Smooth muscle cell (in vitro differentiated cells): ENCODE measurements around the gene QPRT. TPM values are rescaled to one million over a fixed set of nuclear protein-coding genes. Genes with fewer than 3 reads are reported as not detected.

Experiments used
- DNase-seq: peaks from one replicate; lab custom pipeline; 2025; ENCODE audit not compliant: unreplicated experiment; lab: John Stamatoyannopoulos, UW
- H2AFZ ChIP-seq: fragments of 200-600 bp; sonication (generic); 2 replicates; pipeline ENCODE4 v1.6.0; 2016; ENCODE audit warnings: antibody characterized with exemption, low read depth, mild to moderate bottlenecking
- H3F3A ChIP-seq: fragments of 200-600 bp; sonication (generic); 2 replicates; pipeline ENCODE4 v1.6.0; 2017; ENCODE audit warnings: antibody characterized with exemption, low read depth
- H3K27ac ChIP-seq: fragments of 200-600 bp; sonication (generic); 2 replicates; pipeline ENCODE4 v1.5.1; 2016; ENCODE audit warnings: low read depth, mild to moderate bottlenecking
- H3K27me3 ChIP-seq: fragments of 200-600 bp; sonication (generic); 2 replicates; pipeline ENCODE4 v1.6.1; 2016; ENCODE audit warnings: low read depth, mild to moderate bottlenecking
- H3K36me3 ChIP-seq: fragments of 200-600 bp; sonication (generic); 2 replicates; pipeline ENCODE4 v1.5.1; 2016; ENCODE audit warnings: low read depth
- H3K4me1 ChIP-seq: fragments of 200-600 bp; sonication (generic); 2 replicates; pipeline ENCODE4 v1.5.1; 2016; ENCODE audit warnings: low read depth
- H3K4me2 ChIP-seq: fragments of 200-600 bp; sonication (generic); 2 replicates; pipeline ENCODE4 v1.6.0; 2016; ENCODE audit warnings: mild to moderate bottlenecking
- H3K4me3 ChIP-seq: fragments of 200-600 bp; sonication (generic); 2 replicates; pipeline ENCODE4 v1.5.1; 2016; ENCODE audit warnings: mild to moderate bottlenecking
- H3K79me2 ChIP-seq: fragments of 200-600 bp; sonication (generic); 2 replicates; pipeline ENCODE4 v1.6.0; 2016; ENCODE audit warnings: low read depth, mild to moderate bottlenecking
- H3K9ac ChIP-seq: fragments of 200-600 bp; sonication (generic); 2 replicates; pipeline ENCODE4 v1.6.0; 2016; ENCODE audit warnings: low read depth
- H3K9me3 ChIP-seq: fragments of 200-600 bp; sonication (generic); replicated peaks from 2 replicates; pipeline ENCODE4 v1.5.1; 2016; ENCODE audit warnings: low read depth
- H4K20me1 ChIP-seq: fragments of 200-600 bp; sonication (generic); 2 replicates; pipeline ENCODE4 v1.6.0; 2016; ENCODE audit warnings: low read depth
- WGBS: methylation state at CpG from one replicate; pipeline ENCODE4 v1.1.7; 2016; ENCODE audit warnings: low lambda C conversion rate; 5-methylcytosine and 5-hydroxymethylcytosine counted together
- polyA plus RNA-seq: library from polyadenylated mRNA; unstranded; fragments of >200 nt; fragmentation: Nextera tagmentation; extraction: Ambion mirVana; gene quantifications from 2 replicates; pipeline ENCODE4 v1.2.1, GENCODE V29; 2016
- total RNA-seq: library from RNA; depleted of rRNA; stranded (reverse); fragments of >200 nt; gene quantifications from 2 replicates; pipeline ENCODE4 v1.2.3, GENCODE V29; 2014
- TF ChIP-seq, protein P1 (sequence below): fragments of 200-600 bp; sonication (generic); IDR thresholded peaks from 2 replicates; pipeline ENCODE4 v1.5.1; 2017; ENCODE audit warnings: borderline replicate concordance, mild to moderate bottlenecking, antibody characterized with exemption; ENCODE audit not compliant: insufficient read depth, poor library complexity, severe bottlenecking

Gene QPRT
- total and polyA plus RNA-seq, 2 experiments from 2014 or later, result 67.4 to 196 TPM

GRCh38 chr16:29697391-29697790 lies 18.4 kb downstream of the QPRT start:
- H3K4me2 ChIP-seq, result no peak overlapping the region
- TF ChIP-seq, protein P1, sequence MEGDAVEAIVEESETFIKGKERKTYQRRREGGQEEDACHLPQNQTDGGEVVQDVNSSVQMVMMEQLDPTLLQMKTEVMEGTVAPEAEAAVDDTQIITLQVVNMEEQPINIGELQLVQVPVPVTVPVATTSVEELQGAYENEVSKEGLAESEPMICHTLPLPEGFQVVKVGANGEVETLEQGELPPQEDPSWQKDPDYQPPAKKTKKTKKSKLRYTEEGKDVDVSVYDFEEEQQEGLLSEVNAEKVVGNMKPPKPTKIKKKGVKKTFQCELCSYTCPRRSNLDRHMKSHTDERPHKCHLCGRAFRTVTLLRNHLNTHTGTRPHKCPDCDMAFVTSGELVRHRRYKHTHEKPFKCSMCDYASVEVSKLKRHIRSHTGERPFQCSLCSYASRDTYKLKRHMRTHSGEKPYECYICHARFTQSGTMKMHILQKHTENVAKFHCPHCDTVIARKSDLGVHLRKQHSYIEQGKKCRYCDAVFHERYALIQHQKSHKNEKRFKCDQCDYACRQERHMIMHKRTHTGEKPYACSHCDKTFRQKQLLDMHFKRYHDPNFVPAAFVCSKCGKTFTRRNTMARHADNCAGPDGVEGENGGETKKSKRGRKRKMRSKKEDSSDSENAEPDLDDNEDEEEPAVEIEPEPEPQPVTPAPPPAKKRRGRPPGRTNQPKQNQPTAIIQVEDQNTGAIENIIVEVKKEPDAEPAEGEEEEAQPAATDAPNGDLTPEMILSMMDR, result no peak

DNA sequence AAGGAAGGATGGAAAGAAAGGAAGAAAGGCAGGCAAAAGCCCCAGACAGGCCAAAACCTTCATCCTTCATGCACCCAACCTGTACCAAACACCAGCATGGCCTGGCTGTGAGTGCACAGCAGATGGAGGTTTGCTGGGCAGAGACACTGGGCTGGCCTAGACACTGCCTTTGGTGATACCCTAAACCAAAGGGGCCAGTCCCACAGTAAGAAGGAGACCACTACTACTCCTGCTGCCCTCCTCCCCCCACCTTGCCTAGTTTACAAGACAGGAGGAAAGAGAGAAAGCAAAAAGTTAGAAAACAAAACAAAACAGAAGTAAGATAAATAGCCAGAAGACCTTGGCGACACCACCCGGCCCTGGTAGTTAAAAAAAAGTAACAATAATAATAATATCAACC lies 19.1 kb downstream of the QPRT start:
- H3K4me2 ChIP-seq, result no peak overlapping the region
- TF ChIP-seq, protein P1, result no peak
- no peaks in the 10 kb centered on the region for H3K4me1 ChIP-seq
- H3K4me3 ChIP-seq, result no peak overlapping the region
- H3K27me3 ChIP-seq, result no peaks in the 10 kb centered on the region
- H3F3A ChIP-seq, result no peaks in the 10 kb centered on the region
- no peak for DNase-seq
- H3K9ac ChIP-seq, result no peak overlapping the region
- H4K20me1 ChIP-seq, result peaks cover 46% of the 10 kb centered on the region
- WGBS, result 98% methylated on average over 2 of the region's 2 CpGs
- no peak overlapping the region for H3K27ac ChIP-seq
- H3K36me3 ChIP-seq, result no peaks in the 10 kb centered on the region
- peaks cover 6% of the 10 kb centered on the region for H3K79me2 ChIP-seq
- no peaks in the 10 kb centered on the region for H3K9me3 ChIP-seq
- H2AFZ ChIP-seq, result no peak overlapping the region

More at GRCh38 chr16:29697391-29697790, 18.4 kb downstream of the QPRT start:
- no peak for DNase-seq
- no peaks in the 10 kb centered on the region for H3F3A ChIP-seq
- H3K9ac ChIP-seq, result no peak overlapping the region
- no peaks in the 10 kb centered on the region for H3K36me3 ChIP-seq
- no peak overlapping the region for H3K27ac ChIP-seq
- H3K4me1 ChIP-seq, result no peaks in the 10 kb centered on the region
- WGBS, result 97% methylated on average over 7 of the region's 7 CpGs
- no peak overlapping the region for H3K4me3 ChIP-seq
- peaks cover 52% of the 10 kb centered on the region for H4K20me1 ChIP-seq
- H3K9me3 ChIP-seq, result no peaks in the 10 kb centered on the region
- H3K27me3 ChIP-seq, result no peaks in the 10 kb centered on the region
- H2AFZ ChIP-seq, result no peak overlapping the region
- peaks cover 13% of the 10 kb centered on the region for H3K79me2 ChIP-seq

DNA sequence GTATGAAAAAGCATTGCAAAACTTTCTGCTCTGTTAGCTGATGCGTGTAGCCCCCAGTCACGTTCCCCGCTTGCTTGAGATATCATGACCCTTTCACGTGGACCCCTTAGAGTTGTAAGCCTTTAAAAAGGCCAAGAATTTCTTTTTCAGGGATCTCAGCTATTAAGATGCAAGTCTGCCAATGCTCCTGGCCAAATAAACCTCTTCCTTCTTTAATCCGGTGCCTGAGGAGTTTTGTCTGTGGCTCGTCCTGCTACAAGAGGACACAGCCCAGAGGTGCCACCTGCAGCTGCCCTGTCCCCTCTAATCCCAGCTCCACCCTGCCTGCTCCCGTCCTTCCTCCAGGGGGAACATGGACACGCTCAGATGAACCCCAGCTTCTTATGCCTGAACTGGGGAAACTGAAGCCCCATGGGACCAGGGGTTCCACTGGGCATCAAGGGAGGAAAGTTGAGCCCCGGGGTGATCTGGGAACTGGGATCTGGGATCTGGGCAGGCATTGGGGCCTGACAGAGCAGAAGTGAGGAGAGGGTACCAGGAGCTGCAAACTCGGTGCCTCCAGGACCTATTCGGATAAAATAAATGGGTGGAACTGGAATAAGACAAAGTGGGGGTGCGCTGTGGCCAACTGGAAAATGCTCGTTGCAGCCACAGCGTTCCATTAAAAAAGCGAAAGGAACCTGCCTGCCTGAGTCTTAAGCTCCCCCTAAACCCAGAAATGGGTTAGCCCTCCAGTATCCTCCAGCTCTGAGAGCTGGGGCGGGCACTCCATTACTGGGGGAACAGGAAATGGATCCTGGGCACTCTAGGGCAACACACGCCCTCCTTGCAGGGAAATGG lies 19.7 kb downstream of the QPRT start:
- Histone ChIP-seq H3K4me2 (no peak overlapping the region), H3K9me3 (no peaks in the 10 kb centered on the region), H4K20me1 (peaks cover 39% of the 10 kb centered on the region), H3K27me3 (no peaks in the 10 kb centered on the region), H2AFZ (no peak overlapping the region), H3K27ac (no peak overlapping the region), H3K36me3 (no peaks in the 10 kb centered on the region), H3K79me2 (no peaks in the 10 kb centered on the region), H3K4me3 (no peak overlapping the region), H3F3A (no peaks in the 10 kb centered on the region), H3K4me1 (no peaks in the 10 kb centered on the region), H3K9ac (no peak overlapping the region)
- no peak for DNase-seq
- 93% methylated on average over 17 of the region's 17 CpGs for WGBS
- TF ChIP-seq, protein P1, result no peak
